Panc1 (cell line): ENCODE results near the gene PLD1.

Source experiments
- CTCF ChIP-seq: fragments of 450-650 bp; IDR thresholded peaks from 2 replicates; pipeline ENCODE4 v1.5.1; 2017; ENCODE audit warnings: mild to moderate bottlenecking
- POLR2AphosphoS5 ChIP-seq: IDR thresholded peaks from 2 replicates; pipeline ENCODE4 v1.6.1; 2012; ENCODE audit warnings: mild to moderate bottlenecking, low read depth, low read length, moderate library complexity
- REST ChIP-seq, 2 experiments: IDR thresholded peaks; 2 replicates each; pipeline ENCODE4 v1.6.1; 2011 to 2012; ENCODE audit warnings: low read depth in 2 of 2, control low read depth in 1 of 2, low read length in 1 of 2, mild to moderate bottlenecking in 1 of 2, moderate library complexity in 1 of 2; ENCODE audit not compliant: insufficient read depth in 1 of 2
- SIN3A ChIP-seq: IDR thresholded peaks from 2 replicates; pipeline ENCODE4 v1.6.1; 2012; ENCODE audit warnings: low read depth, mild to moderate bottlenecking, low read length, moderate library complexity, borderline replicate concordance; ENCODE audit not compliant: insufficient read depth

GRCh38 chr3:171606151-171606751, 204.0 kb downstream of the PLD1 start:
- TF ChIP-seq CTCF = no peak
- TF ChIP-seq SIN3A = no peak
- TF ChIP-seq POLR2AphosphoS5 = no peak
- no peak for TF ChIP-seq REST (IDR thresholded peaks at IDR 0.05; ENCODE audit: insufficient read depth in 1 of 2, low read depth in 2 of 2, low read length in 1 of 2)
